ENCODE data around the gene CAB39. TPM values are rescaled to one million over a fixed set of nuclear protein-coding genes. Genes with fewer than 3 reads are reported as not detected.
"Not testable (repeated sequence)": the region's sequence is repeated elsewhere in the genome, so short reads cannot be mapped to it uniquely, and the experiment has no call there.

CAB39 gene
- total RNA-seq, 1 donor = 31.0 TPM

DNA sequence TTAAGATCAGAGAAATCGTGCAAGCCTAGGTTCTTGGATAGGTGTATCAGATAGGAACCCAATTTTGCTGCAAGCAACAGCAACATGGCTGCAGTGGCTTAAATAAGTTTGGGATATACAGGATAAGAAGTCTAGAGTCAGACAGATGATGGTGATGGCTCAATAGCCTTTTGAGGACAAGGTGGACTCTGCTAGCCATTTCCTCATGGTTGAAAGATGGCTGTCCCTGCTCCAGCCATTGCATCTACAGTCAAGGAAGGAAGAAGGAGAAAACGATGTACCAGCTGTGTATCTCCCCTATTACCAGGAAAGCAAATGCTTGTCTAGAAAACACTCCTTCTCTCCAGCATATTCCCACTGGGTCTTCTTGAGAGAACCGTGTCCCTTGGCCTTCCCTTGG is 30.1 kb upstream of the CAB39 start:
- DNase-seq (ENCODE audit: low read depth in 2 of 3, low spot score in 2 of 3) = no peak

- DNase-seq (ENCODE audit: low read depth in 2 of 3, low spot score in 2 of 3) = no peak
These were observed 28.1 kb upstream of the CAB39 start for GRCh38 chr2:230684270-230685168.

DNA sequence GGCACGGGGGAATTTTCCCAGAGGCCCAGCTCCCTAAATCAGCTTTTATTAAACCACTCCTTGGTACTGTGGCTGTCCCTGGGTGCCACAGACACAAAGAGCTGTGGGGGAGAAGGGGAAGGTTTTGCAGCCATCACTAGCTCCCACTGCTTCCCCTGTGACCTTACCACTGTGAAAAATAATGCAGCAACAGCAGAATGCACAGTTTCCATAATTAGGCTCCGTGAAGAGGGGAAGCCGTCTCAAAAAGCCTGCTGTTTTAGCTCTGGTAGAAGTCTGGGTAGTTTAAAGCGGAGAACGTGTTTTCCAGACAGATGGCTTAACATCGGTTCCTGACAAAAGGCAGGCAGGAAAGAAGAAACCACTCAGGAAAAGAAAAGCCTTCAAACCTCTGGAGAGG is 27.5 kb upstream of the CAB39 start:
- no peak for DNase-seq (ENCODE audit: low read depth in 2 of 3, low spot score in 2 of 3)

GRCh38 chr2:230687498-230687897 is 25.1 kb upstream of the CAB39 start:
- DNase-seq (ENCODE audit: low read depth in 2 of 3, low spot score in 2 of 3) = no peak

GRCh38 chr2:230688490-230688889 is 24.2 kb upstream of the CAB39 start:
- DNase-seq (ENCODE audit: low read depth in 2 of 3, low spot score in 2 of 3) = no peak

DNA sequence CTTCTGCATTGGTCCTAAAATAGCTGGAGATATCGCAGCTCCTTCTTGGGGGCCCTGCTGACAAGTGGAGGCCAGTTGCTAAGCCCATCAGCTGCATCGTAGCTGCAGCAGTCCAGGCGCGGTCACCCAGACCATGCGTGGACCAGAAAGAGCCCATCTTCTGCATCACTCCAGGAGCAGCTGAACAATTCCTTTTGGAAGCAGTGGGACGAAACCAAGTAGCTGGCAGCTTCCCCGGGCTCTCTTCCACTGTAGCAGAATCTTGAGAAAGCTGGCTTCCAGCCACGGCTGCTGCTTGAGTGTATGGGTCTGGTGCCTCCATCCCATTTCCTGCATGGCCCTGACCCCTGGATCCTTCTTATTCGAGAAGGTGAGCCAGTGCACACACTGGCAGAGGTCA is 22.2 kb upstream of the CAB39 start:
- no peak for DNase-seq (ENCODE audit: low read depth in 2 of 3, low spot score in 2 of 3)

GRCh38 chr2:230691005-230691647 is 21.5 kb upstream of the CAB39 start:
- DNase-seq (ENCODE audit: low read depth in 2 of 3, low spot score in 2 of 3) = no peak

DNA sequence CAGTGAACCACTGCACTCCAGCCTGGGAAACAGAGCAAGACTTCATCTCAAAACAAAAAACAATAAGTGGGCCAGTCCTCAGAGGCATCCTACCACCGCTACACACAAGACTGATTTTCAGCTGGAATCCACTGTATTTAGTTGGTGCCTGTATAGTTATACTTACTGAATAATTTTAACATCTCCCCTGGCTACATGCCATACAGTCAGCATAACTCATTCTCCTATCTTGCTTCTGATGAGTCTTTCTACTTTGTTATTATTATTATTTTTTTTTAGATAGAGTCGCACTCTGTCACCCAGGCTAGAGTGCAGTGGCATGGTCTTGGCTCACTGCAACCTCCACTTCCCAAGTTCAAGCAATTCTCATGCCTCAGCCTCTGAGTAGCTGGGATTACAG is 19.9 kb upstream of the CAB39 start:
- DNase-seq (ENCODE audit: low read depth in 2 of 3, low spot score in 2 of 3) = no peak

GRCh38 chr2:230693411-230693810 is 19.2 kb upstream of the CAB39 start:
- no peak for DNase-seq (ENCODE audit: low read depth in 2 of 3, low spot score in 2 of 3)

- DNase-seq (ENCODE audit: low read depth in 2 of 3, low spot score in 2 of 3) = no peak
These were observed 18.4 kb upstream of the CAB39 start for GRCh38 chr2:230694241-230694640.

DNA sequence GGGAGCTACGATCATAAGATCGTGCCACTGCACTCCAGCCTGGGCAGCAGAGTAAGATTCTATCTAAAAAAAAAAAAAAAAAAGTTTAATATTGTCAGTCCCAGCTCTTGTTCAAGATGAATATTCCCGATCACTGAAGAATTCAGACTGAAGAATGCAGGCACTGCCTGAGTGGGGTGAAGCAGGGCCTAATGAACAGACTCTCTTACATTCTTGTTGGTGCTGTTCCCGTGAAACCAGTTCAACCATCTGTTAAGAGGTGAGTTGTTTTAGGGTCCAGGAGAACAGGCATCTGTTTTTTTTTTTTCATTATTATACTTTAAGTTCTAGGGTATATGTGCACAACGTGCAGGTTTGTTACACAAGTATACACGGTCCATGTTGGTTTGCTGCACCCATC is 17.1 kb upstream of the CAB39 start:
- no peak for DNase-seq (ENCODE audit: low read depth in 2 of 3, low spot score in 2 of 3)

DNA sequence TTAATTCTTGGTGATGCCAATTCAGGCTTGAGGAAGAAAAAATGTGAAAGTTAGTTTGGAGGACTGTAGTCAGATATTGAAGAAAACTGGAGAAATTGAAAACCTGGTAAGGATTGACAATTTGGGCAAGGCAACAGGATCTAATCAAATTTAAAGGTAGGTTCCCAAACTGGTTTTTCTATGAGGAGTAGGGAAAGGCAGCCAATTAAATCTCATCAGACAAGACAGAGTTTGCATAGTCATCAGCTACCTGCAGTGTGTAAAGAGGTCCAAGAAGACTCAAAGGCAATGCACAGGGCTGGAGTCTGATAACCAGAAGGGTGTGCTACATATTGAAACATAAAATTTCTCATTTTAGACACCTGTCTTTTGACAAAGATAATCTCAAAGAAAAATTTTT is 16.0 kb upstream of the CAB39 start:
- no peak for DNase-seq (ENCODE audit: low read depth in 2 of 3, low spot score in 2 of 3)

DNA sequence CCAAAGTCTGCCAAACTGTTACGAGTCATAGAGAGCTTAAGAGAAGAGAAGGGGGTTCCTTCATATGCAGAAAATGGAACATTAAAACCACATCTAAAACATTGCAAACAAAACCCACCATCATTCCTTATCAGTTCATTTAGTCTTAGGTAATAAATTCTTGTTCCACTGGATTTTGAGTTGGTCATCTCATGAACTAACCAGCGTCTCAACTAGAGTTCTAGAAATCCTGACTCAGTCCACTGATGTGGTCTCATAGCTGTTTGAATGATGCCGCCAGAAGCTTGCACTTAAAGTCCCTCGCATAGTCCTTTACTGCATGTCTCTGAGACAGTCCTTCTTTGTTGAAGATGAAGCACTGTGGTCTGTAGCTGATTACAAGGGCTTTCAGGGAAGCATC is 15.0 kb upstream of the CAB39 start:
- DNase-seq (ENCODE audit: low read depth in 2 of 3, low spot score in 2 of 3) = no peak

DNA sequence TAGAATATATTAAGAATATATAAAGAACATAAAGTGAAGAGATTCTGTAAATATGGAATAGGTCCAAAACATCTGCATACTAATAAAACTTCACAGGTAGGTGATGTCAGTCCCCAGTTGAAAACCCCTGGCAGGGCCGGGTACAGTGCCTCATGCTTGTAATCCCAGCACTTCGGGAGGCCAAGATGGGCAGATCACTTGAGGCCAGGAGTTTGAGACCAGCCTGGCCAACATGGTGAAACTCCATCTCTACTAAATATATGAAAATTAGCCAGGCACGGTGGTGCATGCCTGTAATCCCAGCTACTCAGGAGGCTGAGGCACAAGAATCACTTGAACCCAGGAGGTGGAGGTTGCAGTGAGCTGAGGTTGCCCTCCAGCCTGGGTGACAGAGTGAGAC is 13.9 kb upstream of the CAB39 start:
- DNase-seq (ENCODE audit: low read depth in 2 of 3, low spot score in 2 of 3) = not testable (repeated sequence)

- peak in 1 of 3 donors; percentile 15 for DNase-seq (ENCODE audit: low read depth in 2 of 3, low spot score in 2 of 3)
These were observed 12.2 kb upstream of the CAB39 start for GRCh38 chr2:230700447-230700846.

DNA sequence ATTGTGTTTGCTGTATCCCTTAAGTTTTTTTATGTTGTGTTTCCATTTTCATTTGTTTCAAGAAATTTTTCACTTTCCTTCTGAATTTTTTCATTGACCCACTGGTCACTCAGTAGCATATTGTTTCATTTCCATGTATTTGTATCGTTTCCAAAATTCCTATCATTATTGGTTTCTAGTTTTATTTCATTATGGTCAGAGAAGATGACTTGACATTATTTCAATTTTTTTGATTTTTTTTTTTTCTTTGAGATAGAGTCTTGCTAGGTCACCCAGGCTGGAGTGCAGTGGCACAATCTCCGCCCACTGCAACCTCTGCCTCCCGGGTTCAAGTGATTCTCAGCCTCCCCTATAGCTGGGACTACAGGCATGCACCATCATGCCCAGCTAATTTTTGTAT is 11.3 kb upstream of the CAB39 start:
- DNase-seq (ENCODE audit: low read depth in 2 of 3, low spot score in 2 of 3) = no peak

- not testable (repeated sequence) for DNase-seq (ENCODE audit: low read depth in 2 of 3, low spot score in 2 of 3)
These were observed 10.2 kb upstream of the CAB39 start for GRCh38 chr2:230702457-230702856.

GRCh38 chr2:230703514-230703913 is 9.1 kb upstream of the CAB39 start:
- no peak for DNase-seq (ENCODE audit: low read depth in 2 of 3, low spot score in 2 of 3)

DNA sequence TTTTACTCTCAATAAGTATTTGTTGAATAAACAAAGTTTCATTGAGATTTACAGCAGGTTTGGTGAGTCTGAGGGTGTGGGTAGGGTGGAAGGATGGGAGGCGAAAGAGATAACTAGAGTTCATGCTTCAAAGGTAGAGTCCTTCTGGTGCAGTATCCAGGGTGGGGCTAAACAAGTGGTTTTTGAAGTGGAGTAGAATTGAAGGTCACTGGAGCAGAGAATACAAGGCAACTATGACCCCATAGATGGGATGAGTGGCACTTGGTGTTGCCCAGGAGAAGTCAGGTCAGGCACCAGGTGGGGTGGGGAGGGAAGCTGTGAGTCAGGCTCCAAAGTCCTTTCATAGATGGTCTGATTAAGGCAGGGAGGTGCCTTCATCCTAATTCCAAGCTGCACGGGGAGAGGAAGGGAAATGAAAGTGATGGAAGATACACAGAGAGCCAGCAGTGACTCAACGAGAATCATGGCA is 6.6 kb upstream of the CAB39 start:
- no peak for DNase-seq (ENCODE audit: low read depth in 2 of 3, low spot score in 2 of 3)

DNA sequence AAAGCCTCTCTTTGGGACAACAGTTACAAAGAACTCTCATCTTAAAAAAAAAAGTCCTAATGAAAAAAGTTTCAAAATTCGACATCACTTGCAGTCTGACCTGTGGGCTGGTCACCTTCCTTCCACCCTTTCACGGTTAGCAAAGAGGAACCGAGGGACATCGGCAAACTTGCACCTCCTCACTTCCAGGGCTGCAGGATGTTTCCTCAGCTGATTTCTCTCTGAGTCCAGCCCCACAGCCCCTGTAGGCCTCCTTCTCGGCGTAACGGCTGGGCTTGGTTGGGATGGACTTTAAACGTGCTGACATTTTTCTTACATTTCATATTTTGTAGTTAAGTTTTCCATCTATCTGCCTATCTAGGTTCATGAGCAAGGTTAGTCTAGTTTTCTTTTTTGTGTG is 5.7 kb upstream of the CAB39 start:
- DNase-seq (ENCODE audit: low read depth in 2 of 3, low spot score in 2 of 3) = no peak

DNA sequence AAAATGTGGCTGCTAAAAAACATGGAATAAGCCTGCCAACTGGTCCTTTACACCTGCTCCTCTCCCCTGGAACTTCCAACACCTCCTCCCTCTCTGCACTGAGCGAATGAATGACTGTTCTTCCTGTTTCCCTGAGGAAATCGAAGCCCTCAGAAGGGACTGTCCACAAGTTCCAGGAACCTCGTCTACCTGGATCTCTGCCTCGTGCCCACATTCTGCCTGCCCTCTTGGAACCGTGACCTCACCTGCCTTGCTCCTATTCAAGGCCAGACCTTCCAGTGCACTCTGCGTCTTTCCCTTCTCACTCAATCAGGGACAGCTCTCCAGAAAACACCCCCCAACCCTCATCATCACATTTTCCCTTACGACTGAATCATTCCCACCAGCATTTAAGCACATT is 4.4 kb upstream of the CAB39 start:
- DNase-seq (ENCODE audit: low read depth in 2 of 3, low spot score in 2 of 3) = no peak

- peak in 1 of 3 donors; percentile 31 for DNase-seq (ENCODE audit: low read depth in 2 of 3, low spot score in 2 of 3)
These were observed 1.4 kb upstream of the CAB39 start for GRCh38 chr2:230711224-230711623.
